HPDE6-E6E7 (cell line): ENCODE measurements around the gene MBD6.
A peak's percentile ranks its signal among the peaks of the same experiment; 100 is the strongest.

Experiments used
- DNase-seq: peaks from one replicate; pipeline ENCODE4 v3.0.0; 2011; ENCODE audit warnings: missing footprints; ENCODE audit errors: extremely low spot score

MBD6 gene, protein sequence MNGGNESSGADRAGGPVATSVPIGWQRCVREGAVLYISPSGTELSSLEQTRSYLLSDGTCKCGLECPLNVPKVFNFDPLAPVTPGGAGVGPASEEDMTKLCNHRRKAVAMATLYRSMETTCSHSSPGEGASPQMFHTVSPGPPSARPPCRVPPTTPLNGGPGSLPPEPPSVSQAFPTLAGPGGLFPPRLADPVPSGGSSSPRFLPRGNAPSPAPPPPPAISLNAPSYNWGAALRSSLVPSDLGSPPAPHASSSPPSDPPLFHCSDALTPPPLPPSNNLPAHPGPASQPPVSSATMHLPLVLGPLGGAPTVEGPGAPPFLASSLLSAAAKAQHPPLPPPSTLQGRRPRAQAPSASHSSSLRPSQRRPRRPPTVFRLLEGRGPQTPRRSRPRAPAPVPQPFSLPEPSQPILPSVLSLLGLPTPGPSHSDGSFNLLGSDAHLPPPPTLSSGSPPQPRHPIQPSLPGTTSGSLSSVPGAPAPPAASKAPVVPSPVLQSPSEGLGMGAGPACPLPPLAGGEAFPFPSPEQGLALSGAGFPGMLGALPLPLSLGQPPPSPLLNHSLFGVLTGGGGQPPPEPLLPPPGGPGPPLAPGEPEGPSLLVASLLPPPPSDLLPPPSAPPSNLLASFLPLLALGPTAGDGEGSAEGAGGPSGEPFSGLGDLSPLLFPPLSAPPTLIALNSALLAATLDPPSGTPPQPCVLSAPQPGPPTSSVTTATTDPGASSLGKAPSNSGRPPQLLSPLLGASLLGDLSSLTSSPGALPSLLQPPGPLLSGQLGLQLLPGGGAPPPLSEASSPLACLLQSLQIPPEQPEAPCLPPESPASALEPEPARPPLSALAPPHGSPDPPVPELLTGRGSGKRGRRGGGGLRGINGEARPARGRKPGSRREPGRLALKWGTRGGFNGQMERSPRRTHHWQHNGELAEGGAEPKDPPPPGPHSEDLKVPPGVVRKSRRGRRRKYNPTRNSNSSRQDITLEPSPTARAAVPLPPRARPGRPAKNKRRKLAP

DNA sequence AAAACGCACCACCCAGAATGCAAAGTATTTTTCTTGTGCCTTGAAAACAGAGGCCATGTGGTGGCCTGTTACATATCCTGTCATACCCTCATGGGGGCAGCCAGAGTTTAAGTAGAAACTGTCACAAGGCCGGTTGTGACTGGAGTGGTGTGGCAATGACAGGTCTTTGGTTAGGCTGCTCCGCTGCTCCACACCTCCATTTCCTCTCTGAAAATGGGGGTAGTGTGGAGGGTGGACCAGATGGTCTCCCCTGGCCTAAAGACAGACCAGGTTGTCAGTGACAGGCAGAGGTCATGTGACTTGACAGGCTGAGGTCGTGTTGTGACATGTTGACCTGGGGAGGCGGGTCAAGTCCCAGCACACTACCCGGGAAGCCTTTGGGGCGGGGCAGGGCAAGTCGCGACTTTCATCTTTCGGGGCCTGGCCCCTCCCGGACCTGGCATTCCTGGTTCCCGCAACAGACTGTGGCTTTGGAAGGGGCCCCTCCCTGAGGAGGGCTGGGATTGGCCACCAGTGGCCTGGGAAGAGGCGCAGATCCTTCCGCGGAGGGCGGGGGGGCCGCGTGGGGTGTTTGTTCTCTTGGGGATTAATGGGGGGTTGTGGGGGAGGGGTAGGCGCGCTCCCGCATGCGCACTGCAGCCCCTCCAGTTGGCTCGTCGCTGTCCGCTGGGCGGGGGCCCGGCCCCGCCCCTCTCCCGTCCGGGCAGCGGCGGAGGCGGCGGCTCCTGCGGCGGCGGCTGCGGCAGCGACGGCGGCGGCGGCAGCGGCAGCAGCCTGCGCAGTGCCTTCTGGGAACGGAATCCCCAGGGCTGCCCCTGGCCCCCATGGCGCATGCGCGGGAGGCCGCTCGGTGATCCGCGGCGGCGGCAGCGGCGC, at the start of gene MBD6:
TSS of gene MBD6 (plus strand) at position 814 of the 876 bp plus-strand sequence. CDS start 1,480 bp downstream, outside the sequence.
- DNase-seq, result peak; percentile 96

DNA sequence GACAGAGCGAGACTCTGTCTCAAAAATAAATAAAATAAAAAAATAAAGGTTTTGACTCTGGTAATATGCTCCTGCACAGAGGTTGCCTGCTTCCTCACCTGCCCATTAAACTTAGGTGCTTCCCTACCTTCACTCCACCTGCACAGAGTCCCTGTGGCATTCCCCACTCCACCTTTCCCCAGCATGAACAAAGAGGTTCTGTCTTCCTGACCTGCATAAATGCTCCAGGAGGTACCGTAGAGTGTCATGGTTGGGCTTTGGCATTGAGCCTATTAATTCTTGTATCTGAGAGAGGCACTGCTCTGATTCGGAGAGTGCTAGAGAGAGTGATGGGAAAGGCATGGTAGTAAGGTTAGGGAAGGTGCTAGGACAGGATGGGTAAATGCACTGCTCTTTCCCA, 49.2 kb upstream of the MBD6 start:
- DNase-seq, result no peak

DNA sequence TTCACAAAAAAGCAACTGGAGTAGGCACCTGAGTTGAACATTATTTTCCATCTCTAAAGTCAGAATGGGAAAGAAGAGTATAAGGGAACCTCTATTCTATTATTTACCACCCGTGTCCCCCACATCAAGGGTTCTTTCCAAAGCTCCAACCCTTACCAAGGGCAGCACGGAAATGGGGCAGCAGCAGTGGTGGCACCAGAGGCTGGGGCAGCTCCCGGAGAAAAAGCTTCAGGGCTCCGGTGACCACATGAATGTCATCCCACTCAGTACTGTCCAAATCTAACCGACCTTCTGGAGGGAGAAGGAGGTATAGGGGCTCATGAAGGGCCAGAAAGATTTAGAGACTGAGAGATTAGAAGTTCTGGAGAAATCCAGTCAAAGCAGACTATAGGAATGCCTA, 48.7 kb upstream of the MBD6 start:
- no peak for DNase-seq

DNA sequence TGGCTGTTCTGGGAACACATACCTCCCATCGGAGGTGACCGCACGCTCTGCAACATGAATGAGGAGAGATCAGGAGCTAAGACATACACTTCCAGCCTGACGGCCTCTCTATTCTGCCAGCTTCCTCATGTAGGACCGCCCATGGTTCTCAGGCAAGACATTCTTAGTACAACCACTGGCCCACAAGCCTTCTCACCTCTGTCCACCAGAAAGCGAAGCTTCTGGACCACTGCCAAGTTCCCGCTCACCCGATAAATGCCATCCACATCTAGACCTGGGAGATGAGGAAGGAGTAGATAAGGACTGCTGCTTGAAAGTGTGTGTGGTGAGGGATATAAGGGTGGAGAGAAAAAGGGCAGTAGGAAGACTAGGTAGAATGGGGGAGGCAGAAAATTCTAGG, 48.2 kb upstream of the MBD6 start:
- no peak for DNase-seq

DNA sequence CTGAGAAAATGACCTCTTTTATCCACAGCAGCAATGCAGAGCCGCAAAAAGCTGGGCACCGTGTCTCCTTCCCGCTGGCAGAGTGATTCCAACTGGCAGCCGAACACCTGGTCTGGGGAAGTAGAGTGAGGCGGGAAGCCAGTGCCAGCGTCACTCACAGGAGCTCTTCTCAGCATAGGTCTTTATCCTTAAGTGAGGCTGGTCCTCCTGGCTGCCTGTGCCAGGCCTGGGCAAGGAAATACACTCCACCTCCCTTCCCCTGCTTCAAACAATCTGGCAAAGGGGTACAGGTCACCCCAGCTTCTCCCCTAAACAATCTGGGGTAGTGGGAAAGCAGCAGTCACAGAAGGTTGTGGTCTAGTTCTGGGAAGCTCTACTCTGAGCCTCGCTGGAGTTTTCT, 47.8 kb upstream of the MBD6 start:
- DNase-seq, result no peak

DNA sequence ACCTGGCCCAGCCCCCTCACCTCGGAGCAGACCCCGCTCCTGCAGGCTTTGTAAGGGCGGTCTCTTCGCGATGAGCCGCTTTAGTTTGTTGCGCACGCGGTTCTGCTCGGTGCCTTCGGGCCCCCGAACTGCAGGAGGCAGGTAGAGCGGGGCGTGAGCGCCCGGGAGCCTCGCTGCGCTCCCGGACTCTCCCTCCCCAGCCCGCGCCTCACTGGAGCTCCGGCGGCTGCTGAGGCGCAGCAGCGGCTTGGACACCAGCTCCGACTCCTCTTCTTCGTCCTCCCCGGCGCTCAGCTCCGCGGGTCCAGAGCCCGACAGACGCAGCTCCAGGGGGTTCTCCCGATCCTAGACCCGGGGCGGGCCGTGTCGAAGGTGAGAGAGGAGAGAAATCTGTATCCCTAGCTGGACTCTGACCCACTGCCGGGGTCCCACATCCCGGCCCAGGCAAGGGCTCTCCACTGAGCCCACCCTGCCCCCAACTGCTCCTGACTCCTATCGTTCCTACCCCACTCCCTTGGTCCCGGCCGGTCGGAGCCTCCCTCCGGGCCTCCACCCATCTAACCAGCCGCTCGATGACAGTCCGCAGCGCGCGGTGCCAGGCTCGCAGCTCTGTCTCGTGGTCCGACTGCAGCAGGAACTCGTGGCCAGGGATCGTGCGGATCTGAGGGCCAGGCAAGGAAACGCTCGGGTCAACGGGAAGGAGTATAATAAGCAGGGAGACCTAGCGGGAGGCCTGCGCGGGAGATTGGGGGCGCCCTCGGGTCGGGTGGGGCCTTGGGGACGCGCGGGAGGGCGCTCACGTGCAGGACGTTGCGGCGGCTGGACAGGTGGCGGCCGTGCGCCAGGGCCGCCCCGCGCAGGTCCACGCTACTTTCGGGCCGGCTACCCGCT, 47.1 kb upstream of the MBD6 start:
- DNase-seq, result no peak

DNA sequence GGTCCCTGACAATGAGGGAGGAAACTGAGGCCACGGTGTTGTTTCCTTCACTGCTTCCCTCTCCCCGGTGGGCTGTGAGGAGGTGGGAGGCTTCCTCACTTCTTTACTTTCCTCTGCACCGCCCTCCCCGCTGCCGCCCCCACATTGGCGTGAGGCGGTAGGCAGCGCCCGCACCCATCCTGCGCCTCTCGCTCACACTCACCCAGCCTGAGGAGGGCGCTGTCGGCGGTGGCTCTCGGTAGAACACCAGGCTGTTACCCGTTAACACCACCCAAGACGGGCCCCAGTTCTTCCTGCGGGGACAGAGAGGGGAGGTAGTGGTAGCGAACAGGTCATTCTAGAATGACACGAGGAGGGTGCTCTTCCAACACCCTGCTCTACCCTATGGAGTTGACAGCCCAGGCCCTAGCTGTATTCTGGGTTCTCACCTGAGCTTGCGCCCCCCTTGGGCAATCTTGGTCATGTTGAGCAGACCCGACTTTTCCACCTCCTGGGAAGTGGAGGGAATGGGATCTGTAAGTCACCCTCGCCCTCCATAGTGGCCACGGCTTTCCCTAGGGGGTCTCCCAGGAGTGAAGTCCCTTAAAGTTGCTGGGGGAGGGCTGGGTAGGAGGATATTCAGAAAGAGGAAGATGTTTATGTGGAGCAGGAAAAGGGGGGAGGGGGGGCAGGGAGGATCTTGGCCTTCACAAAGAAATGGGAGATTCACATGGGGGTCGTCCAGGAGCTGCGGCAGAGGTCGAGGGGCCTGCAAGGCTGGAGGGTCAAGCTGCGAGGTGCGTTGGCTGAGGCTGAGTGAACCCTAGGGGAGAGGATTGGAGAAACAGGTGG, 46.2 kb upstream of the MBD6 start:
- DNase-seq, result no peak

DNA sequence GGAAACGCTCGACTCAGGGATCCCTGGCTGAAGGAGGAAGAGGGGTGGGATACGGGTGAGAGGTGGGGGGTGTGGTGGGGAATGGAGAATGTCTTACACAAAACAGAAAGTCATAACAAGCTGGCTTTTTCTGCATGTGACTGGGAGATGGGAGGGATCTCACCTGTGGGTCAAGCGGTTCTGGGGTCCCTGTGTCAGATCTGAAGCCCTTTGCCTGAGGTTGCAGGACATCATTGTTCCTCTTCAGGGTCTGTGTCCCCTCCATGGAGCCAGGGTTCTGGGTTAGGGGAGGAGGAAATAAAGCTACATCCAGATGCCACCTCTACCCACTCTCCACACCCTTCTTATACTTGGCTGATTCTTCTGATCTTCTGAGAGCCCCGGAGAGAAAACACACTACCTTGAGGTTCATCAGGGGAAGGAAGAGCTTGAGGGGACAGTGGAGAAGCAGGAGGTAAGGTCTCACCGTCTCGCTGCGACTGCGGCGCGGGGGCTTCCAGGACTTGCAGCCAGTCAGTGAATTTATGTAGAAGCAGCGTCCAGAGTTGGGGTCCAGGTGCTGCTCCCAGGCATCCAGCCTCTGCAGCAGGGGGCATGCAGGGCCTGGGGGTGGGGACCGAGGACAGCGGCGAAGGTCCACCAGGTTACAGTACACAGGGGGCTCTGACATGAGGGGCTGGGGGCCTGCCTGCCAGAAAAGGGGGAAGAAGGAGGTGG, 45.5 kb upstream of the MBD6 start:
- no peak for DNase-seq

DNA sequence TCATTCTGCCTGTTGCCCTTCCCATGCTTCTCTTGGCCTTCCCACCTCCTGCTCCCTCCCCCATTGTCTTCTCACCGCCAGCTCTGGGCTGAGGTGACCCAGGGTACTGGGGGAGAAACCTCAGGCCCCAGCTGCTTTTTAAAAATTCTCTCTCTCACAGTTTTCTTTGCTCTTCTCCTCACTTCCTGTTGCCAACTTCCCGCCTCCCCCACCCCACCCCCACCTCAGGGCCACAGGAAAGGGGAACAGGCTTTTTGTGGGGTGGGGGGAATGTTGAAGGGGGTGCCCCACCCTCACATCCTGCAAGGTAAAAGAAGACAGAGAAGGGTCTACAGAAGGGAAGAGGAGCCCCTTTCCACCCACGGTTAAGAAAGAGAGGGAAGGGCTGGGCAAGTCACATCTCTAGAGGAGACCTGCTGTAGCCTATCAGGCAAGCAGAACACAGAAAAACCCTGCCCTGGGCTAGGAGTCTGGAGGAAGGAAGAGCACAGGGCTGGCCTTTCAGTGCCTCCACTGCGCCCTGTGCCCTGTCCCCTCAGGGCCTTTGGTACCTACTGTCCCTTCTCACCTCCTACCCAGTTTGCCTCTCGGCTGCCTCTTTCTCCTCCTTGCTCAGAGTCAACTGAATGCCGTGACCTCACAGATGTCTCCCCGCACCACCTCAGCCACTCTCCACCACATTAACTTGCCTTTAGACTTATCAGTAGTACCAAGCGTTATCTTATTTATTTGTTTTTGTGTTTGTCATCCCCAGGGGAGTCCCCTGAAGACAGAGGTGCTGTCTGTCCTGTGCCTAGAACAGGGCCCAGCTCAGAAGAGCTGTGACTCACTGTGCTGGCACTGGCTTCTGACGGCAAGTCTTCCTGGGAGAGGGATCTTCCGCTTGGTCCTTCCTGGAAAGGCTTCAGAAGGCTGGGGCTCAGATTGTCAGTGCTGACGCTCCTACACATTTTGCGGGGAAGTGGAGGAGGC, 44.6 kb upstream of the MBD6 start:
- DNase-seq, result no peak

DNA sequence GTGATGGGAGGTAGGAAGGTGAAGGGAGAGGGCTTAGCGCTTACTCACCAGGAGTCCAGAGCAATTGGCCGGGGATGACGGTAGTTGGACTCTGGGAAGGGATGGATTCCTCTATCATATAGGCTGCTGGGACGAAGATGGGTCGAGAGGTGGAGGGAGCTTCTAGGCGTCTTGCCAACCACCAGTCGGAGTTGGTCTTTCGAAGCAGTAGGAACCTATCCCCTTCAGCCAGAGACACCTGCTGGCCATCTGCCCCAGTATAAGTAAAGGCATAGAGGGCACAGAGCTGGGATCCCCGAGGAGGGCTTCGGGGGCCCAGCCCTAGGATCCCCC, 43.6 kb upstream of the MBD6 start:
- DNase-seq, result no peak

DNA sequence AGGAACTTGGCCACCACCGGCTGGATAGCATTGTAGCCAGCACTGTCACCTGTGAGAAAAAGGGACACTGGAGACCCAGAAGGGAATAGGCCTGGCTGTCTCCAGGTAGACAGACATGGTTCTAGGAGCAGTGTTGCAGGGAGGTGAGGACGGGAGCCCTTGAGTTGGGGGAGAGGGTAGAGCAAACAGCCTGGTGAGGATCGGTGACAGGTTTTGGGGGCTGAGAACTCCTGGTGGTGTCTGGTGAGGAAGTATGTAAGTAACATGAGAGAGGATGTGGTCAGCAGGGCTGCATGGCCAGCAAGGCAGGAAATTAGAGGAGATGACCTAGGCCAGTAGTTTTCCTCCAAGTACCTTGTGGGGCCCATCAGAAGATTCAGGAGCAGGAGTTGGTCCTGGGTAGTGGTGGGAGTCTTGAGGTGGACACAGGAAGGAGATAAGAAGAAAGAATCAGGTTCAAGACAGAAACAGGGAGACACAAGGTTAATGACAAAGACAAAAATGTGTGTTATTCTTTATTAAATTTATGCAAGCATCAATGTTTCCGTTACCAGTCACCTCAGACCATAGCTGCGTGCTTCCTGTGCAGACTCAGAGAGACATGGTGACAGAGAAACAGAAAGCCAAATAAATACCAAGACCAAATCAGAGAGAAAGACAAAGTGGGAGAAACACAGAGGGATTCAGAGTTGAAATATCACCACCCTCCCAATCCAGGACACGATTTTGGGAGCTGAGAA, 43.1 kb upstream of the MBD6 start, which contains the start of gene ARHGAP9:
TSS of gene ARHGAP9 (minus strand) at position 491 of the 740 bp plus-strand sequence. CDS start at position 31, 460 bp downstream.
- no peak for DNase-seq

DNA sequence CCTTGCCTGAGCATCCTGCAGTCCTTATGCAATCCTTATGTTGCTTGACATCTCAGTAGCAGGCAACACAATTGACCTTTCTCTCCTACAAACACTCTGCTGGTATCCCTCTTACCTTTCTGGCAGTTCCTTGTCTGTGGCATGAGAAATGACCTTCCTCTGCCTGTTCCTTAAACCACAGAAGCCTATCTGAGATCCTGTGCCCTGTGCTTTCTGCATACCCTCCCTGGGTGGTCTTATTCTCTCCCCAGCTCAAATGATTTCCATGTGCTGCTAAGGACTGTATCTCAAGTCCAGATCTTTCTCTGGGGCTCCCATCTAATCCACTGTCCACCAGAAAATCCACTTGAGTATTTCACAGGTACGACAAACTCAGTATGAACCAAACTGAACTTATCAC, 41.0 kb upstream of the MBD6 start:
- no peak for DNase-seq

DNA sequence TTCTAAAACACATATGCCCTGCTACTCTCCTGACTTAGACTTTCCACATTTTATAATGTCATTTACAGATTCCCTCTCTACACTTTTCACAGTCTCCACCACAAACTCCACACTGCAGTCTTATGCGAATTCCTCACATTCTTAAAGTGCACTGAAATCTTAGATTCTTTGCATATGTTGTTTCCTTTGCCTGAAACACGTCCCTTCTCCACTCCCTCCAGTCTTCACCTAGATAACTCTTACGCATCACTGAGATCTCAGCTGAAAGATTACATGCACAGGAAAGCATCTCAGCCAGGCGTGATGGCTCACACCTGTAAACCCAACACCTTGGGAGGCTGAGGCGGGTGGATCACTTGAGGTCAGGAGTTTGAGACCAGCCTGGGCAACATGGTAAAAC, 39.2 kb upstream of the MBD6 start:
- DNase-seq, result no peak

DNA sequence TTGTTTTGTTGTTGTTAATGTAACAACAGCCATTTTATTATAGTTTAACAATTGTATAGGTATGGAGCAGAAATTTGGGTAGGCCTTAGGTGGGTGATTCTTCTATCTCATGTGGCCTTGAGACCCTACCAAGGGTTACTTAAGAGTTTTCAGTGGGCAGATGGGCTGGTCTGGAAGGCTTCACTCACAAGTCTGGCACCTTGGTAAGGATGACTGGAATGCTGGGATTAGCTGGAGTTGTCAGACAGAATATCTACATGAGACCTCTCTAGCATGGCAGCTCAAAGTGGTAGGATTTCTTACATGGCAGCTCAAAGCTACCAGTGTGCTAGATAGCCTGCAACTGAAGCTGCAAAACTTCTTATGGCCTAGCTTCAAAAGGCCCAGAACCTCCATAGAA, 36.9 kb upstream of the MBD6 start:
- DNase-seq, result no peak

DNA sequence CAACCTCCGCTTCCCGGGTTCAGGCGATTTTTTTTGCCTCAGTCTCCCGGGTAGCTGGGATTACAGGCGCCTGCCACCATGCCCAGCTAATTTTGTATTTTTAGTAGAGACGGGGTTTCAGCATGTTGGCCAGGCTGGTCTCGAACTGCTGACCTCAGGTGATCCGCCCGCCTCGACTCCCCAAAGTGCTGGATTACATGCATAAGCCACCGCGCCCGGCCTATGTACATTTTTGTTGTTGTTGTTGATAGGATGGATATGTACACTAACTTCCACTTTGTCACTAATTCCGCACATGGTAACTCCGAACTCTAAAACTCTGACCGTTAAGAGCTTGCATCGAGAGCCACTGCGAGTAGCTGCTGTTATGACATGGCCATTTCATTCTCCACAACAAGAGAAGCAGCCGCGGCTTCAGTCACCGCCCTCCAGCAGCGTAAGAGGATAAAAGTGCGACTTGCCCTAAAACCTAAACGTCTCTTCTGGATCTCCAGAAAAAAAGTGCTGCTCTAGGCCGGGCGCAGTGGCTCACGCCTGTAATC, 35.5 kb upstream of the MBD6 start:
- no peak for DNase-seq

DNA sequence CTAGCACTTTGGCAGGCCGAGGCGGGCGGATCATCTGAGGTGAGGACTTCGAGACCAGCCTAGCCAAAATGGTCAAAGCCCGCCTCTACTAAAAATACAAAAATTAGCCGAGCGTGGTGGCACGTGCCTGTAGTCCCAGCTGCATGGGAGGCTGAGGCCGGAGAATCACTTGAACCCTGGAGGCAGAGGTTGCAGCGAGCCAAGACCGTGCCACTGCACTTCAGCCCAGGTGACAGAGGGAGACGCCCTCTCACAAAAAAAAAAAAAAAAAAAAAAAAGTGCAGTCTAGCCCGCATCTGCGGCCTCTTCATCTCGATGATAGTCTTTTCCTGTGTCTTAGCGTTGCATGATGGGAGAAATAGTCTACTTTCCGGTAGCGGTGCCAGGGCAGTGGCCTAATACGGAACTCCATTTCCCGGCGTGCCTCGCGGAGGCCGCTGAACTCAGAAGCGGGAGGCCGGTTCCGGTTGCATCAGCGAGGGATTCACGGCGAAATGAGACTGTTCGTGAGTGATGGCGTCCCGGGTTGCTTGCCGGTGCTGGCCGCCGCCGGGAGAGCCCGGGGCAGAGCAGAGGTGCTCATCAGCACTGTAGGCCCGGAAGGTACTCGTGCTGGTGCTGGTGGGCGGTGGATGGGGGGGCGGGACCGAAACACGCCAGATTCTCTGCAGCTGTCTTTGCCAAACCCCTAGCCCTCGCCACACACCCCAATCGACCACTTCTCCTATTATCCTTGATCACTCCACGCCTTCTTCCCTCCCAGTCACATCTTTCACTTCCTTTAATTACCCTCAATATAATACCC, 34.8 kb upstream of the MBD6 start, which contains the start of gene MARS1:
TSS of gene MARS1 (plus strand) at position 472 of the 805 bp plus-strand sequence. CDS start at position 495, 23 bp downstream.
- peak; percentile 97 for DNase-seq
